HK-2 (cell line): ENCODE measurements around the gene PRLH.
A peak's percentile ranks its signal among the peaks of the same experiment; 100 is the strongest.

ENCODE experiments used
- DNase-seq: peaks from one replicate; pipeline ENCODE4 v3.0.0-alpha.2; 2018; ENCODE audit not compliant: unreplicated experiment

Gene PRLH

DNA sequence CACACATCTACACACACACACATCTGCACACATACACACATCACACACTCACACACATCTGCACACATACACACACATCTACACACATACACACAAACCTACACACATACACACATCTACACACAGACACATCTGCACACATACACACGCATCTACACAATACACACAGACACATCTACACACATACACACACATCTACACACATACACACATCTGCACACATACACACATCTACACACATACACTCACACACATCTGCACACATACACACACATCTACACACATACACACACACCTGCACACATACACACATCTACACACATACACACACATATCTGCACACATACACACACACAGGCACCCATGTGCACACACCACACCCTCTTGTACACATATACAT lies 400 bp upstream of the PRLH start:
- no peak for DNase-seq

GRCh38 chr2:237567276-237568029 lies 1.1 kb downstream of the PRLH start:
- DNase-seq, result no peak

DNA sequence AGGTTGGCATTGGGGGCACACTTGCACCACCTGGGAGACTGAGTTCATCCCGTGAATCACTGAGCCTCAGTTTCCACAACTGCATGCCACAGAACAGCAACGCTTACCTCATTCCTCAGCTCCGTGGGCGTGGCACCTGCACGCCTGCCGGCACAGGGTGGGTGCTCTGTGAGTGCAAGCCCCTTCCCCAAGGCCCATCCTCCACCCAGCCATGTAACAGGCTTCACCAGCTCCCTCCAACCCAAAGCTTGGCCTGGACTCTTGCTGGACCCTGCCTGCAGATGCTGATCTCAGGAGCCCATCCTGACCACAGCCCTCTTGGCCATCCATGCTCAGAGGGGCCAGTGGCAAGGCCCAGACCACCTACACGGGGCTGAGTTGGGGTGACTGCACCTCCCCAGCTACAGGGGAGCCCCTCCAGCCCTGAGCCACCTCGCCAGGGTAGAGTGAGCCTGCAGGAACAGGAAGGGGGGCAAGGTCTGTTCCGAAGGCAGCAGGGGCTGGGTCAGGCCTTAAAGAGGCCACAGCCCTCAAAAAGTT lies 1.8 kb downstream of the PRLH start:
- no peak for DNase-seq

GRCh38 chr2:237569041-237569440 lies 2.7 kb downstream of the PRLH start:
- DNase-seq, result no peak

DNA sequence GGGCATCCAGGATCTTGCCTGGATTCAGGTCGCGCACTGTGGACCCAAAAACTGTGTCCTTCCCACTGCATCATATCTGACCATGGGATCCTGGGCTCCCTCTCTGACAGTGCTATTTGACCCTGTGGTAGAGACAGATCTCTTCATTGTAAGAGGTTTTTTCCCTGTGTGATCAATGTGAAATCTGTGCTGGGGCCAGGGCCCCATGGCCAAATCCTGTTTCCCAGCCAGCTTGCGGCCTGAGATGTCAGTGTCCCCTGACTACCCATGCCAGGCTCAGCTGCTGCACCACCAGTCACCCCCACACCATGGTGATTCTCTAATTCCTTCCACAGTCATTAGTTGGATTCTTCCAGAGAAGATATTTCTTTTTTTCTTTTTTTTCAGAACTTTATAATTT lies 3.5 kb downstream of the PRLH start:
- DNase-seq, result no peak

- DNase-seq, result no peak
Measured at GRCh38 chr2:237570776-237571335, 4.5 kb downstream of the PRLH start.

DNA sequence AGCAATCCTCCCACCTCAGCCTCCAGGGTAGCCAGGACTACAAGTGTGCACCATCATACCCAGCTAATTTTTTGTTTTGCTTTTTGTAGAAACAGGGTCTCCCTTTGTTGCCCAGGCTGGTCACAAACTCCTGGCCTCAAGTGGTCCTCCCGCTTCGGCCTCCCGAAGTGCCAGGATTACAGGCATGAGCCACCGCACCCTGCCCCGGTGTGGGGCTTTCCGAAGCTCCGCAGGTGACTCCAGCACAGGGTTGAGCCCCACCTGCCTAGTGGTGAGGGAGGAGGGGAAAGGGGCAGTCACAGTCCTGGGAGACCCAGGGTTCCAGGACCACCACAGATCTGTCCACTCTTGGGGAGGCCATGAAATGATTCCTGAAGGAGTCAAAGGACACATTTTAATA lies 5.2 kb downstream of the PRLH start:
- DNase-seq, result no peak

GRCh38 chr2:237572021-237572741 lies 5.8 kb downstream of the PRLH start:
- peak; percentile 89 for DNase-seq

GRCh38 chr2:237572742-237573101 lies 6.3 kb downstream of the PRLH start:
- no peak for DNase-seq

DNA sequence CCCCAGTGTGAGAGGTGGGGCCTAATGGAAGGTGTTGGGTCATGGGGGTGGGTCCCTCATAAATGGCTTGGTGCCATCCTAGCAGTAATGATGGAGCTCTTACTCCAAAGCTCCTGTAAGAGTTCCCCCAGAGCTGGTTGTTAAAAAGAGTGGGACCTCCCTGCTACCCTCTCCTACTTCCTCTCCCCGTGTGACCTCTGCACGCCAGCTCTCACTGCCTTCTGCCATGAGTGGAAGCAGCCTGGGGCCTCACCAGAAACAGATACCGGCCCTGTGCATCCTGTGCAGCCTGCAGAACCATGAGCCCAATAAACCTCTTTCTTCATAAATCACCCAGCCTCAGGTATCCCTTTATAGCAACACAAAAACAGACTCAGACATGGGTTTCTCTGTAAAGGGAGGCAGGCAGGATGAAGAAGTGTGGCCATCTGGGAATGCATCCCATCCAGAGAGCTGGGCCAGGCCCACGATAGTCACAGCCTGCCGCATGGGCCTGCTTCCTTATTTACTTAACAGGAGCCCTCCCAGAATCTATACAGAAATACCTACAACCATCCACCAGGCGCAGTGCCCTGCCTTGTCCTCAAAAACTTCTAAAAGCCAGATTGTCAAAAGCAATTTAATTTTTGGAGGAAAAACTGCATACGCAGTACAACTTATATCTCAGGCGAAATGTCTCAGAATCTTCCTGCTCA lies 7.5 kb downstream of the PRLH start:
- no peak for DNase-seq

DNA sequence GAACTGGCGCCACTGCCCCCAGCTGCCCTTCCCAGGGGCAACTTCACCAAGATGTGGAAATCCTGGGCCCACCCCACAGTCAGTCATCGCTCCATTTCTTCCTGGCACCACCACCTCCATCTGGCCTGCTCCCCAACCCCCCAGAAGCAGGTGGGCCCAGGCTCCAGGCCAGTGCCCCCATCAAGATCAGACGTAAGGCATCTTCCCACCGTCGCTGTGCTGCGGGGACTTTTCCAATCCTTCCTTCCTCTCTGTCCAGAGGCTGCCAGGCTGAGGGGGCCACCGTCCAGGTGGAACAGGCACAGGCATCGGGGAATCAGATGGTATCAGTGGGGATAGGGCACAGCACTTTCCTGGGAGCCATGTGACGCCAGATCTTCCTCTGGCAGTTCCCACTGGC lies 8.1 kb downstream of the PRLH start:
- DNase-seq, result no peak

DNA sequence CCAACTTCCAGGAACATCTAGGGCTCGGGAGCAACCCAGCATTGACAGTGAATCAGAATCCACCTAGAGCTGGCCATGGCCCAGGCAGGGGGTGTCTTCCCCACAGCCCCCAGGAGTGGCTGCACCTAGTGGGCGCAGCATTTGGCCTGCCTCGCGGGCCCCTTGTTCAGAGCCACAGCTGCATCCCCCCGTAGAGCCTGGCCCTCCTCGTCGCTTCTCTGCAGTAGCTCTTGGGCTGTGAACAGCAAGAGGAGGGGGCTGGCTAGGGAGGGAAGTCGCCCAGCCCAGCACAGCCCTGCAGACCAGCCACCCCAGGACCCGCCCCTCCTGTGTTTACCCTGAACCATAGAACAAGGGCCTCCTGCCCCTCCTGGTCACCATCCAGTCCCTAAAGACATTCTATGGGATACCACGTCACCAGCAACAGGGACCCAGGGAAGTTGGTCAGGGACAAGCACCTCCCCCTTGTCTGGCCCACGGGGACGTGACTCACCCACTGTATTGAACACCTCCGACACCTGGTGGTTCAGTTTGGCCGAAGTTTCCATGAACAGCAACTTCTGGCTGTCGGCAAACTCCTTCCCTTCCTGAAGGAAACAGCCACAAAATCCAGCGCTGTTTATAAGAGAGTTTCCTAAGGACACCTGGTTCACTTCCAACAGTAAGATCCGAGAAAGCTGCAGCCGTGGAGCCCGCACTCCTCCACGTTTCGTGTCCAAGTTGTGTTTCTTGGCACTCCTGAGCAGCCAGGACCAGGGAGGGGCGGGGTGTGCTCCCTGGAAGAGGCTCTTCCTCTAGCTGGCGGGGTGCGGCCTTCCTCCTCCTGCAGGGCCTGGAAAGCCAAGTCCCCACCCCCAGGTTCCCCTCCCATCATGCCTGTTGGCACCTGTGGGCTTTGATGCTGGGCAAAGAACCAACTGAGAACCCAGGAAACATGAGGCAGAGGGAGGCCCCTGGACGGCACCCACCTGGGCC lies 8.8 kb downstream of the PRLH start:
- no peak for DNase-seq

GRCh38 chr2:237575869-237576862 lies 9.8 kb downstream of the PRLH start:
- no peak for DNase-seq

- DNase-seq, result no peak
Measured at GRCh38 chr2:237576974-237577373, 10.6 kb downstream of the PRLH start.

DNA sequence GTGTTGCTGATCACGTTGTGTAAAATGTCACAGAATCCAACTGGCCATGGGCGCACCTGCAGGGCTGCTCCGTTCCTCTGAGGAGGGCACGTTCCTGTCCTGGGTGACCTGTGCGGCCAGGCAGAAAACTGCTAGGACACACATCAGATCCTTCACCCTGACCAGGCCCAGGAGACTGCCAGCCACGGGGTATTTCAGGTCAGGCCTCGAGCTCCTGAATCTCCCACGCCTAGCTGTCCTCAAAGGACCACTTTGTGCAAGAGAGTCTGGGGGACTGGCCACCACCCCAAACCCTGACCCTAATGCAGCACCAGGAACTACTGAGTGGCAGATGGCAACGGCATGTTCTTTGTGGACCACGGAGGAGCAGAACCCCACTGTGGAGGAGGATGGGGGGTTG lies 11.1 kb downstream of the PRLH start:
- DNase-seq, result no peak

- DNase-seq, result no peak
Measured at GRCh38 chr2:237577956-237578870, 11.8 kb downstream of the PRLH start.

DNA sequence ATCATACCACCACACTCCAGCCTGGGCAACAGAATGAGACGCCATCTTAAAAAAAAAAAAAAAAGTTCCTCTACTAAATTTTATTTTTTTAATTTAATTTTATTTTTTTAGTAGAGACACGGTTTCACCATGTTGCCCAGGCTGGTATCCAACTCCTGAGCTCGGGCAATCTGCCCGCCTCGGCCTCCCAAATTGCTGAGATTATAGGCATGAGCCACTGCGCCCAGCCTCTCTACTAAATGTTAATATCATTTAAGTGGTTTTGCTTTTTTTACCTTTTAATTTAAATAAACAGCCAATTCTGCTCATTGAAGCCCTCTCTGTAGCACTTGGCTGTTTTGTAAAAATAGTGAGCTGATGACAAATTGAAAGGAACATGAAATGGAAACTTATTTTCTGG lies 15.0 kb downstream of the PRLH start:
- DNase-seq, result no peak
